OCI-LY1 (cell line): ENCODE data around the gene MEGF6.

Experiments
- H2AFZ ChIP-seq: fragments of 200-600 bp; sonication (generic), shearing (Covaris generic); 2 replicates; pipeline ENCODE4 v1.6.0; 2014; ENCODE audit warnings: antibody characterized with exemption, mild to moderate bottlenecking, low read length
- H3F3A ChIP-seq: fragments of 200-600 bp; sonication (generic), shearing (Covaris generic); 2 replicates; pipeline ENCODE4 v1.6.0; 2014; ENCODE audit warnings: mild to moderate bottlenecking, antibody characterized with exemption, low read length, moderate library complexity; ENCODE audit not compliant: insufficient read depth
- H3K27ac ChIP-seq: fragments of 200-600 bp; sonication (generic); 2 replicates; pipeline ENCODE4 v1.5.1; 2014; ENCODE audit warnings: low read length, mixed run types, mild to moderate bottlenecking, low read depth; ENCODE audit not compliant: poor library complexity, severe bottlenecking
- H3K27me3 ChIP-seq: fragments of 200-600 bp; sonication (generic); 2 replicates; pipeline ENCODE4 v1.6.0; 2014; ENCODE audit warnings: antibody characterized with exemption, mild to moderate bottlenecking, low read length, moderate library complexity; ENCODE audit not compliant: insufficient read depth
- H3K36me3 ChIP-seq: fragments of 200-600 bp; sonication (generic); 2 replicates; pipeline ENCODE4 v1.6.1; 2014; ENCODE audit warnings: mild to moderate bottlenecking, antibody characterized with exemption, low read length, moderate library complexity, mixed read lengths; ENCODE audit not compliant: insufficient read depth
- H3K4me1 ChIP-seq: fragments of 200-600 bp; sonication (generic); 2 replicates; pipeline ENCODE4 v1.5.1; 2014; ENCODE audit warnings: mild to moderate bottlenecking, low read length, moderate library complexity; ENCODE audit not compliant: insufficient read depth, severe bottlenecking
- H3K4me2 ChIP-seq: fragments of 200-600 bp; sonication (generic), shearing (Covaris generic); 2 replicates; pipeline ENCODE4 v1.6.1; 2014; ENCODE audit warnings: low read length
- H3K4me3 ChIP-seq: fragments of 200-600 bp; sonication (generic); 2 replicates; pipeline ENCODE4 v1.5.1; 2014; ENCODE audit warnings: low read length, low read depth, mild to moderate bottlenecking, mixed read lengths; ENCODE audit not compliant: poor library complexity, severe bottlenecking
- H3K79me2 ChIP-seq: fragments of 200-600 bp; shearing (Covaris generic); 2 replicates; pipeline ENCODE4 v1.6.1; 2016; ENCODE audit warnings: mixed run types, low read length, mixed read lengths; ENCODE audit not compliant: insufficient read depth
- H3K9ac ChIP-seq: fragments of 200-600 bp; sonication (generic), shearing (Covaris generic); 2 replicates; pipeline ENCODE4 v1.6.1; 2014; ENCODE audit warnings: mild to moderate bottlenecking, low read length, mixed read lengths
- H3K9me2 ChIP-seq: fragments of 200-600 bp; sonication (generic), shearing (Covaris generic); 2 replicates; pipeline ENCODE4 v1.6.1; 2014; ENCODE audit warnings: low read depth, mild to moderate bottlenecking, low read length, mixed read lengths
- H3K9me3 ChIP-seq: fragments of 200-600 bp; shearing (Covaris generic); 2 replicates; pipeline ENCODE4 v1.6.1; 2014; ENCODE audit warnings: low read length, mixed read lengths
- H4K20me1 ChIP-seq: fragments of 200-600 bp; sonication (generic), shearing (Covaris generic); 2 replicates; pipeline ENCODE4 v1.6.0; 2016; ENCODE audit warnings: mild to moderate bottlenecking, low read length; ENCODE audit not compliant: insufficient read depth
- EZH2 ChIP-seq: fragments of 200-600 bp; sonication (generic), shearing (Covaris generic); IDR thresholded peaks from 2 replicates; pipeline ENCODE4 v1.8.0; 2017; ENCODE audit warnings: borderline replicate concordance, mixed run types, mild to moderate bottlenecking, antibody characterized with exemption, low read length, moderate library complexity, mixed read lengths
- TF ChIP-seq, protein P1 (sequence below): fragments of 200-600 bp; sonication (generic), shearing (Covaris generic); IDR thresholded peaks from 2 replicates; pipeline ENCODE4 v1.5.1; 2017; ENCODE audit warnings: mild to moderate bottlenecking, antibody characterized with exemption, low read length, moderate library complexity, mixed read lengths

MEGF6 gene

DNA sequence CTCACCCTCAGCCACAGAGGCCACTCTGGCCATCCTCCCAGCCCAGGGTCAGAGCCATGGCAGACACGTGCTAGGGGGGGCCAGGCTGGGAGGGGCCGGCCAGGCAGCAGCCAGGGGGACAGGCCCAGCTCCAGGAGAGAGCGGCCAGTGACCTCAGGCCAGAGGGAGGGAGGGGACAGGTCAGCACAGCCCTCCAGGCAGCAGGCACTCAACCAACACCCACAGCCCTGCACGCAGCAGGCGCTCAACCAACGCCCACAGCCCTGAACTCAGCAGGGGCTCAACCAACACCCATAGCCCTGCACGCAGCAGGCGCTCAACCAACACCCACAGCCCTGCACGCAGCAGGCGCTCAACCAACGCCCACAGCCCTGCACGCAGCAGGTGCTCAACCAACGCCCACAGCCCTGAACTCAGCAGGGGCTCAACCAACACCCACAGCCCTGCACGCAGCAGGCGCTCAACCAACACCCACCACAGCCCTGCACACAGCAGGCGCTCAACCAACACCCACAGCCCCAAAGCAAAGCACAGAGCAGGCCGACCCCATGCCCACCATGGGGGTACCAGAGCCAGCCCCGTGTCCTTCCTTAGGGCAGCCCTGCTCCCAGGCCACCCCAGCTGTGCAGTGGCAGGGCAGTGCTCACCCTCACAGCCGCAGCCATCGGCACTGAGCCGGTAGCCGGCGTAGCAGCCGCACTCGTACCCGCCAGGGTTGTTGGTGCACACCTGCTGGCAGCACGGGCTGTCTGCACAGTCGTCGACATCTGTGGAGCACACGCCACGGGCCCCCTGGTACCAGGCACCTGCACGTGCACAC lies 101.0 kb downstream of the MEGF6 start:
- H3K9me3 ChIP-seq = no peaks in the 10 kb centered on the region
- H3K4me2 ChIP-seq = no peak overlapping the region
- H3K9ac ChIP-seq = no peak overlapping the region
- no peaks in the 10 kb centered on the region for H3F3A ChIP-seq
- H3K79me2 ChIP-seq = no peaks in the 10 kb centered on the region
- no peaks in the 10 kb centered on the region for H3K36me3 ChIP-seq
- no peak for TF ChIP-seq EZH2
- TF ChIP-seq, protein P1, sequence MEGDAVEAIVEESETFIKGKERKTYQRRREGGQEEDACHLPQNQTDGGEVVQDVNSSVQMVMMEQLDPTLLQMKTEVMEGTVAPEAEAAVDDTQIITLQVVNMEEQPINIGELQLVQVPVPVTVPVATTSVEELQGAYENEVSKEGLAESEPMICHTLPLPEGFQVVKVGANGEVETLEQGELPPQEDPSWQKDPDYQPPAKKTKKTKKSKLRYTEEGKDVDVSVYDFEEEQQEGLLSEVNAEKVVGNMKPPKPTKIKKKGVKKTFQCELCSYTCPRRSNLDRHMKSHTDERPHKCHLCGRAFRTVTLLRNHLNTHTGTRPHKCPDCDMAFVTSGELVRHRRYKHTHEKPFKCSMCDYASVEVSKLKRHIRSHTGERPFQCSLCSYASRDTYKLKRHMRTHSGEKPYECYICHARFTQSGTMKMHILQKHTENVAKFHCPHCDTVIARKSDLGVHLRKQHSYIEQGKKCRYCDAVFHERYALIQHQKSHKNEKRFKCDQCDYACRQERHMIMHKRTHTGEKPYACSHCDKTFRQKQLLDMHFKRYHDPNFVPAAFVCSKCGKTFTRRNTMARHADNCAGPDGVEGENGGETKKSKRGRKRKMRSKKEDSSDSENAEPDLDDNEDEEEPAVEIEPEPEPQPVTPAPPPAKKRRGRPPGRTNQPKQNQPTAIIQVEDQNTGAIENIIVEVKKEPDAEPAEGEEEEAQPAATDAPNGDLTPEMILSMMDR = no peak
- H3K4me3 ChIP-seq = no peak overlapping the region
- no peak overlapping the region for H2AFZ ChIP-seq
- H3K9me2 ChIP-seq = no peaks in the 10 kb centered on the region
- H3K27me3 ChIP-seq = 0 out of 2 replicates have a peak, but pooled peaks cover 5% of the 10 kb centered on the region
- no peak overlapping the region for H3K27ac ChIP-seq
- H3K4me1 ChIP-seq = no peaks in the 10 kb centered on the region
- H4K20me1 ChIP-seq = no peaks in the 10 kb centered on the region

DNA sequence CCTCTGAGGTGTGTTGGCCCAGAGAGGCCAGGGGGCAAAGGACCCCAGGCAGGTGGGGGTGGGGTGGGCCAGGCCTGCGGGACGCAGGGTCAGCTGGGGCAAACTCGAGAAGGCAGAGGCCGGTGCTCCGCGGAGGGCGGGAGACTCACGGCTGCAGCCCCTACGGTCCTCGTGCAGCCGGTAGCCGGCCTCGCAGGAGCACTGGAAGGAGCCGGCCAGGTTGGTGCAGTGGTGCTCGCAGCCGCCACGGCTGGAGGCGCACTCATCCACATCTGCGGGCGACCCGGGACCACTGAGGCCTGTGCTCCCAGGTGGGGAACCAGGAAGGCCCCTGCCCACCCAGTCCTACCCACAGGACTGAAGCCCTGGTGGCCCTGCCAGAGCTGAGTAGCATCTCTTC lies 101.6 kb downstream of the MEGF6 start:
- H3K9me3 ChIP-seq = no peaks in the 10 kb centered on the region
- H3K9me2 ChIP-seq = no peaks in the 10 kb centered on the region
- no peak overlapping the region for H2AFZ ChIP-seq
- no peak overlapping the region for H3K4me2 ChIP-seq
- H3F3A ChIP-seq = no peaks in the 10 kb centered on the region
- no peaks in the 10 kb centered on the region for H3K79me2 ChIP-seq
- no peaks in the 10 kb centered on the region for H4K20me1 ChIP-seq
- H3K4me1 ChIP-seq = no peaks in the 10 kb centered on the region
- no peak overlapping the region for H3K4me3 ChIP-seq
- no peaks in the 10 kb centered on the region for H3K36me3 ChIP-seq
- H3K27ac ChIP-seq = no peak overlapping the region
- peaks cover 5% of the 10 kb centered on the region; the same call in 1 of the 2 replicates for H3K27me3 ChIP-seq
- TF ChIP-seq EZH2 = no peak
- TF ChIP-seq, protein P1 = no peak
- no peak overlapping the region for H3K9ac ChIP-seq

DNA sequence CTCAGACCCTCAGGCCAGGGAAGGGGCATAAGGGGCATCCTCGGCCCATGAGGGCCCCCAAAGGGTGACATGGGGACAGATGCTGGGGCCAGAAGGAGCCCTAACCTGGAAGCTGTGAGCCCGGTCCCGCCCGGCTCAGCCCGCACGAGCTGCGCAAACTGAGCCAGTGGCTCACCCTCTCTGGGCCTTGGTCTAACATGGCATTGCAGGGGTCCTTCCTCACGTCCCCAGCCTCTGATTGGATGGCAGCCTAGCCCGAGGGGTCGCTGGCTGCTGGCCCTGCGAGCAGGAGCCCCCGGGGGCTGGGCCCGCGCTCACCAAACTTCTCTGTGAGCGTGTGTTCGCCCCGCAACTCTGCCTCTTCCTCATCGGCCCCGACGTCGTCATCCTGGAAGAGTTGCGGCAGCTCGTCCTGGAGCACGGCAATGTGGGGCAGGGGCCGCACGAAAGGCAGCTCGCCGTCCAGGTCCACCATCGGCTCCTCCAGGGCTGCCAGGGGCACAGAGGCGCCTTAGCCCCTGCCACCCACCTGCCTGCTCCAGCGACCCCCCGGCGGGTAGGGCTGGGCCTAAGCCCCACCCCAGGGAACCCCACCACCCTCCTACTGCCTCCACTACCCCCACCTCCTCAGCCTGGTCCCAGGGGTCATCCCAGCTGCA lies 102.4 kb downstream of the MEGF6 start:
- Histone ChIP-seq H3K79me2 (no peaks in the 10 kb centered on the region), H3F3A (no peaks in the 10 kb centered on the region), H3K9me3 (no peaks in the 10 kb centered on the region), H2AFZ (no peak overlapping the region), H3K27me3 (peaks cover 5% of the 10 kb centered on the region; the same call in 1 of the 2 replicates), H3K4me3 (no peak overlapping the region), H4K20me1 (no peaks in the 10 kb centered on the region), H3K4me2 (no peak overlapping the region), H3K9ac (no peak overlapping the region), H3K27ac (no peak overlapping the region), H3K4me1 (no peaks in the 10 kb centered on the region), H3K9me2 (no peaks in the 10 kb centered on the region), H3K36me3 (no peaks in the 10 kb centered on the region)
- TF ChIP-seq, protein P1 = no peak
- no peak for TF ChIP-seq EZH2
